Lung (tissue), 12 donors: ENCODE results near the gene DCAF5. TPM values are rescaled to one million over a fixed set of nuclear protein-coding genes. Genes with fewer than 3 reads are reported as not detected.
A peak's percentile ranks its signal among the peaks of the same experiment; 100 is the strongest.

Source experiments
- ATAC-seq: fragments of 200-7000 bp; cut with Tn5 transposase; one replicate; pipeline ENCODE4 v1.9.1; 2020; ENCODE audit warnings: moderate number of reproducible peaks; ENCODE audit not compliant: insufficient read depth, low FRiP score
- DNase-seq, 3 donors: peaks; one replicate each; pipeline ENCODE4 v3.0.0-alpha.2; 2013 to 2017
- H3K27ac ChIP-seq, 2 donors: one replicate each; pipeline ENCODE4 v1.5.1; 2013; ENCODE audit warnings: mild to moderate bottlenecking in 2 of 2, moderate library complexity in 2 of 2, control low read depth in 1 of 2, inconsistent platforms in 1 of 2, low read depth in 1 of 2, low read length in 1 of 2
- H3K27me3 ChIP-seq, 3 donors: one replicate each; pipeline ENCODE4 v1.5.1; 2013; ENCODE audit warnings: low read length in 2 of 3; ENCODE audit not compliant: control insufficient read depth in 3 of 3, insufficient read depth in 3 of 3
- H3K36me3 ChIP-seq, 4 donors: one replicate each; pipeline ENCODE4 v1.5.1; 2013; ENCODE audit warnings: low read length in 4 of 4, mild to moderate bottlenecking in 1 of 4, moderate library complexity in 1 of 4; ENCODE audit not compliant: control insufficient read depth in 4 of 4, insufficient read depth in 4 of 4
- H3K4me1 ChIP-seq, 5 donors: one replicate each; pipeline ENCODE4 v1.5.1; 2013; ENCODE audit warnings: low read length in 5 of 5, mild to moderate bottlenecking in 2 of 5, moderate library complexity in 1 of 5; ENCODE audit not compliant: control insufficient read depth in 5 of 5, insufficient read depth in 5 of 5
- H3K4me3 ChIP-seq: one replicate; pipeline ENCODE4 v1.5.1; 2013; ENCODE audit warnings: mild to moderate bottlenecking, control low read depth, moderate library complexity
- H3K9ac ChIP-seq, 2 donors: one replicate each; pipeline ENCODE4 v1.5.1; 2013; ENCODE audit warnings: low read length in 2 of 2, control low read depth in 1 of 2; ENCODE audit not compliant: insufficient read depth in 1 of 2
- H3K9me3 ChIP-seq, 4 donors: one replicate each; pipeline ENCODE4 v1.5.1; 2013; ENCODE audit warnings: low read length in 3 of 4, mild to moderate bottlenecking in 1 of 4, moderate library complexity in 1 of 4; ENCODE audit not compliant: control insufficient read depth in 4 of 4, insufficient read depth in 3 of 4
- CTCF ChIP-seq: IDR thresholded peaks from 2 replicates; pipeline ENCODE4 v1.5.1; 2012; ENCODE audit warnings: mild to moderate bottlenecking; ENCODE audit errors: control extremely low read depth, extremely low read depth
- WGBS, 2 donors: extraction: QIAGEN DNeasy Blood & Tissue Kit; methylation state at CpG; one replicate each; pipeline ENCODE4 v1.1.7; 2013; 5-methylcytosine and 5-hydroxymethylcytosine counted together
- polyA plus RNA-seq, 2 donors: library from polyadenylated mRNA; stranded (reverse); fragments of 200-250 nt; gene quantifications; one replicate each; pipeline ENCODE4 v1.2.1, GENCODE V29; 2013
- total RNA-seq, 2 donors: library from RNA; depleted of rRNA in 1 of 2; stranded (reverse); fragments of >200 nt in 1 of 2; gene quantifications; one replicate each; pipeline ENCODE4 v1.2.1, GENCODE V29; 2014 to 2021
- donor health status: control.
- donor health status: control.
- donor health status: Bipolar disorder and iron deficiency.
- donor health status: healthy.
- donor health status: DM: yes; HTN: yes; CAD: no.

DCAF5 gene
- total and polyA plus RNA-seq, 4 donors, result 20.2 to 50.4 (median 31.2) TPM

- WGBS, 2 donors, result 76 to 79% methylated on average over 3 of the region's 3 CpGs
- no peak for TF ChIP-seq CTCF
- no peaks in the 10 kb centered on the region for H3K27me3 ChIP-seq
Observed at GRCh38 chr14:69048456-69048855, 104.5 kb downstream of the DCAF5 start.

GRCh38 chr14:69047255-69047654 is 105.7 kb downstream of the DCAF5 start:
- Histone ChIP-seq H3K36me3 (no peaks in the 10 kb centered on the region), H3K9ac (no peak overlapping the region), H3K27ac (no peak overlapping the region), H3K9me3 (no peaks in the 10 kb centered on the region), H3K27me3 (no peaks in the 10 kb centered on the region), H3K4me3 (no peak overlapping the region), H3K4me1 (peaks cover 19 to 66% (median 43%) of the 10 kb centered on the region in 5 donors)
- no peak for DNase-seq
- no peak for ATAC-seq
- no peak for TF ChIP-seq CTCF
- WGBS, 2 donors, result 95 to 100% methylated on average over 1 of the region's 1 CpG

More at GRCh38 chr14:69048456-69048855, 104.5 kb downstream of the DCAF5 start:
- H3K9ac ChIP-seq, result no peak overlapping the region
- H3K9me3 ChIP-seq, result no peaks in the 10 kb centered on the region
- ATAC-seq (no peak), DNase-seq (peak in 1 of 3 donors; percentile 46)
- H3K4me1 ChIP-seq, result peaks cover 25 to 65% (median 47%) of the 10 kb centered on the region in 5 donors
- peaks cover 0 to 10% (median 2%) of the 10 kb centered on the region in 4 donors for H3K36me3 ChIP-seq
- no peak overlapping the region for H3K4me3 ChIP-seq
- H3K27ac ChIP-seq, result no peak overlapping the region

- Histone ChIP-seq H3K4me1 (peaks cover 14 to 61% (median 38%) of the 10 kb centered on the region in 5 donors), H3K27ac (peak overlapping the region; percentile 27 to 74), H3K4me3 (no peak overlapping the region), H3K27me3 (no peaks in the 10 kb centered on the region), H3K9ac (no peak overlapping the region), H3K36me3 (no peaks in the 10 kb centered on the region), H3K9me3 (no peaks in the 10 kb centered on the region)
- WGBS, 2 donors, result 35 to 39% methylated on average over 7 of the region's 7 CpGs
- no peak for TF ChIP-seq CTCF
- DNase-seq (peak; percentile 64 to 87 (median 82)), ATAC-seq (no peak)
Observed at GRCh38 chr14:69046476-69046860, 106.5 kb downstream of the DCAF5 start.
